Right lobe of liver (tissue), 4 donors: ENCODE data around the gene IL22RA1.

Experiments used
- POLR2A ChIP-seq: fragments of 450-650 bp; IDR thresholded peaks from one replicate; pipeline ENCODE4 v1.6.1; 2017; ENCODE audit warnings: antibody characterized with exemption, mild to moderate bottlenecking
- TF ChIP-seq, protein P1 (sequence below), 4 donors: fragments of 200-600 bp in 3 of 4; fragments of 450-650 bp in 1 of 4; IDR thresholded peaks; one replicate each; pipeline versions ENCODE4 v1.5.1 to v1.8.0; 2016 to 2022; ENCODE audit warnings: antibody characterized with exemption in 4 of 4, mild to moderate bottlenecking in 2 of 4
- donor health status: DM: no; HTN: no; CAD: no.
- donor health status: DM: no; HTN: no; CAD: no.
- donor health status: DM: no; HTN: yes; CAD: no.

DNA sequence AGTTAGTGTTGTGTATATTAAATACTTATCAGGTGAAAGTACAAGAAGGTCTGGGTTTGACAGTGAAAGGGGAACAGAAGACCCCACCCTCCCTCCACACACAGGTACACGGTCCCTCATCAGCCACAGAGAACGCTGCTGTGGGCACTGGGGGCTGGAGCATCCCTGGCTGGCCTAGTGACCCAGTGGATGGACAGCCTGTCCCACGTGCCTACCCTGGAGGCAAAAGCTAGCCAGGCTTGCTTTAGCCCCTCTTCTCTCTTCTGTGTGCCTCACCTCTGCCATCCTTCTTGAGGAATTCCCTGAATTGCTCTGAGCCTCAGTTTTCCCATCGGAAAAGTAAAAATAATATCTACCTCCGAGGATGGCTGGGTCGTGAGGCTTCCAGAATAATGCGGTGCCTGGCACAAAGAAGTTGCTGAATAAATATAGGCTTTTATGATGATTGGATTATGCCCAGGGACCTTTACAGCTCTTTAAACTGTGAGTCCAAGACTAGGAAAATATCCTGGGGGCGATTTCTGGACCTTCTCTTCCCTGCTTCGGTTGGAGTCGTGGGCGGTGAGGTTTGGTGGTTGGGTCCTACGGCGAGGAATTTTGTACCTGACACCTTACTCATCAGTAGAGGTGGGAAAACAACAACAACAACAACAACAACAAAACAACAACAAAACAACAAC, 43.2 kb upstream of the IL22RA1 start:
- TF ChIP-seq, protein P1, sequence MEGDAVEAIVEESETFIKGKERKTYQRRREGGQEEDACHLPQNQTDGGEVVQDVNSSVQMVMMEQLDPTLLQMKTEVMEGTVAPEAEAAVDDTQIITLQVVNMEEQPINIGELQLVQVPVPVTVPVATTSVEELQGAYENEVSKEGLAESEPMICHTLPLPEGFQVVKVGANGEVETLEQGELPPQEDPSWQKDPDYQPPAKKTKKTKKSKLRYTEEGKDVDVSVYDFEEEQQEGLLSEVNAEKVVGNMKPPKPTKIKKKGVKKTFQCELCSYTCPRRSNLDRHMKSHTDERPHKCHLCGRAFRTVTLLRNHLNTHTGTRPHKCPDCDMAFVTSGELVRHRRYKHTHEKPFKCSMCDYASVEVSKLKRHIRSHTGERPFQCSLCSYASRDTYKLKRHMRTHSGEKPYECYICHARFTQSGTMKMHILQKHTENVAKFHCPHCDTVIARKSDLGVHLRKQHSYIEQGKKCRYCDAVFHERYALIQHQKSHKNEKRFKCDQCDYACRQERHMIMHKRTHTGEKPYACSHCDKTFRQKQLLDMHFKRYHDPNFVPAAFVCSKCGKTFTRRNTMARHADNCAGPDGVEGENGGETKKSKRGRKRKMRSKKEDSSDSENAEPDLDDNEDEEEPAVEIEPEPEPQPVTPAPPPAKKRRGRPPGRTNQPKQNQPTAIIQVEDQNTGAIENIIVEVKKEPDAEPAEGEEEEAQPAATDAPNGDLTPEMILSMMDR (IDR thresholded peaks at IDR 0.05): no peak
- TF ChIP-seq POLR2A: no peak
